Stimulated activated CD4-positive, alpha-beta T cell treated with anti-CD3 and anti-CD28 coated beads, Interleukin-12 subunit alpha, Interleukin-12 subunit beta, amount 100 ng/mL, for 48 hours (primary cell): ENCODE results near the gene LIG4.

ENCODE experiments used
- DNase-seq, 3 donors: peaks; one replicate each; pipeline ENCODE4 v3.0.0-alpha.2; 2020; ENCODE audit warnings: low read depth in 2 of 3, low spot score in 1 of 3

The LIG4 gene

DNA sequence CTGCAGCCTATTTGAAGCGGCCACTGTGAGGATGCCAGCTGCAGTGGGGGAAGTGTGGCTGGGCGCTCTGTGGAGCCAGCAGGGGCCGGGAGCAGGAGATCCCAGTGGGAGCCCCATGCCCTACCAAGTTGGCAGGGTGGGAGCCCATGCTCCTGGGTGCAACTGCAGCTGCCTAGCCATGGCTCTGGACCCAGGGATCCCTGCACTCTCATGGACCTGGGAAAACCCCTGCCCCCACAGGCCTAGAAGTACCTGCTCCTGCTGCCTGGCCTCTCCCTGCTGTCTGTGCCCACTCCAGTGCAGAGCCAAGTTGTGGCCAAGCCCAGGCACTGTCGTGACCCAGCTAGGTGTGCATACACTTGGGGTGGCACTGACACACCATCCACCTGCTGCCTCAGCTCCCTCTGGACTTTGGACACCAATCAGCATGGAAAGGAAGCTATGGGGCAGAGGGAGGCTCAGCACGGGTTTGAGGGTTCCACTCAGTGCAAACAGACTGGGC, 20.9 kb downstream of the LIG4 start:
- DNase-seq, result no peak

DNA sequence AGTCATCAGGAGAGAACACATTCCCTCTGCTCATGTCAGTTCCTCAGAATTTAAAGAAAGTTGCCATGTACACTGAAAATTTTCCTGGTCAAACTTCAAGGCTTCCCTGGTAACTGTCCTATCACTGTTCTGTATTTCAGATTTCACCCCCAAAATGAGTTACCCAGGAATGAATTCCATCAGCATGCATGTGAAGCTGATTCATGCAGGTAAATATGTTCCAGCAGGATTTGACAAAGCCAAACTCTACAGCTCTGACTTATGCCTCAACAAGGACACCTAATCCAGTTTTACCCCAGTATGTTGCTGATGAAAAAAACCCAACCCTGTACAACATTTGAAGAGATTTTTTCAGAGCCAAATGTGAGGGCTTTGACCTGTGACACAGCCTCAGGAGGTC, 21.5 kb downstream of the LIG4 start:
- no peak for DNase-seq

- no peak for DNase-seq
Measured at GRCh38 chr13:108190897-108191296, 24.4 kb downstream of the LIG4 start.

DNA sequence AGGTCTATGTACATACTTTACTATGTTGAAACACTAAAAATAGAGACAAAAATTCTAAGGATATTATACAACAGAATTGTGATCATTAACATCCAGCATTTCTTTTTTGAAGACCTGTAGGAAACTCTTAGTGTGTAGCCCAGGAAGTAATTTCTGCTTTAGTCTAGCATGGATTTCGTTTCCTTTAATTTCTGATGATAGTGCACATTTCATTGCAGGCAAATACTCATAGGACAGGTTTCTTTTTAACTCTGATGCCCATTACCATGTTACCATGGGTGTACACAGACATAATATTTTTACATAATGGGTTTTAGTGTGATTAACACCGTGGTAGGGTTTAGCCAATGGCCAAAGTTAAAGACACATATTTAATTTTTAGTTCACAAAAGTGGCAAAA, 27.1 kb downstream of the LIG4 start:
- DNase-seq, result no peak

DNA sequence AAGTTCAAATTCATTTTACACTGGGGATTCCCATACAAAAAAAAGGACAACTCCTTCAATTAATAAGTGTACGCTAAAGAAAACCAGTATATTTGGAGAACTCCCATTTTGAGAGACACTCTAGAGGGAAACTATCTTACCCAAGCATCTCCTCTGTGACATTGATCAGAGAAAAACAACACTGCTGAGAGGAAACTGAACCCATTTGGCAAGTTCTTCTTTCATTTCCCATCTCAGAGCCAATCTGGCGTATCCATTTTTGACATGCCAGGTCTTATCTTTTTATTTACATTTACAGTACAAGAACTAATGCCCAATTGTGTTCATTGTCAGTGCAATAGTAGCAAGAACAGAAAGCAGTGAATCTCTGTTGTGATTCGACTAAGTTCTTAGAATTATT, 30.1 kb downstream of the LIG4 start:
- no peak for DNase-seq

- DNase-seq, result no peak
Measured at GRCh38 chr13:108182652-108183051, 32.7 kb downstream of the LIG4 start.

DNA sequence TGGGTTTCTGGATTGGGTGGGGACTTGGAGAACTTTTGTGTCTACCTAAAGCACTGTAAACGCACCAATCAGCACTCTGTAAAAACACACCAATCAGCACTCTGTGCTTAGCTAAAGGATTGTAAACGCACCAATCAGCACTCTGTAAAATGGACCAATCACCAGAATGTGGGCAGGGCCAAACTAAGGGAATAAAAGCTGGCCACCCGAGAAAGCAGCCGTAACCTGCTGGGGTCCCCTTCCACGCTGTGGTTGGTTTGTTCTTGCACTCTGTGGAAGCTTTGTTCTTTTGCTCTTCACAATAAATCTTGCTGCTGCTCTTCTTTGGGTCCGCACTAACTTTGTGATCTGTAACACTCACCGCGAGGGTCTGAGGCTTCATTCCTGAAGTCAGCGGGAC, 37.3 kb downstream of the LIG4 start:
- DNase-seq, result no peak

- peak; percentile 36 to 52 (median 40) for DNase-seq
Measured at GRCh38 chr13:108176685-108177274, 38.6 kb downstream of the LIG4 start.

- DNase-seq, result no peak
Measured at GRCh38 chr13:108168929-108169328, 46.4 kb downstream of the LIG4 start.

DNA sequence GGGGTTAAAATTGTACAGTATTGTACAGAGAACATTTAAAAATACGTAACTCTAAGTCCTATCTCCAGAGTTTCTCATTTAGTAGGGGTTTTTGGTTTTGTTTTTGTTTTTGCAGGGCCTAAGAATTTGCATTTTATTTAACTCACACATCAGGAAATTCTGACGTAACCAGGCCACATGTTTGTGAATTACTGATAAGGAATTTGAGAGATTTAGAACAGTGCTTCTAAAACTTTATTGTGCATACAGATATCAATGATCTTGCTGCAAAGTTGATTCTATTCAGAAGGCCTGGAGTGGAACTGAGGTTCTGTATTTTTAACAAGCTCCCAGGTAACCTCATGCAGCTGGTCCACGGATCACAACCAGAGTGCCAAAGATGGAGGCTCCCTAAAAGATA, 49.3 kb downstream of the LIG4 start:
- DNase-seq, result no peak

- no peak for DNase-seq
Measured at GRCh38 chr13:108158746-108159145, 56.6 kb downstream of the LIG4 start.
